GM23338 (cell line): ENCODE results near the gene RAD51AP2.

ENCODE experiments used
- POLR2AphosphoS5 ChIP-seq: IDR thresholded peaks from 2 replicates; pipeline ENCODE4 v1.6.1; 2016; ENCODE audit warnings: antibody characterized with exemption, low read depth
- TF ChIP-seq, protein P1 (sequence below), 2 experiments: fragments of 200-600 bp in 1 of 2; sonication (generic) in 1 of 2; conservative IDR thresholded peaks; 2 replicates each; pipeline versions ENCODE4 v1.5.1 to v1.6.1; 2016 to 2017; ENCODE audit warnings: antibody characterized with exemption in 2 of 2, low read depth in 2 of 2, mild to moderate bottlenecking in 2 of 2, moderate library complexity in 1 of 2

DNA sequence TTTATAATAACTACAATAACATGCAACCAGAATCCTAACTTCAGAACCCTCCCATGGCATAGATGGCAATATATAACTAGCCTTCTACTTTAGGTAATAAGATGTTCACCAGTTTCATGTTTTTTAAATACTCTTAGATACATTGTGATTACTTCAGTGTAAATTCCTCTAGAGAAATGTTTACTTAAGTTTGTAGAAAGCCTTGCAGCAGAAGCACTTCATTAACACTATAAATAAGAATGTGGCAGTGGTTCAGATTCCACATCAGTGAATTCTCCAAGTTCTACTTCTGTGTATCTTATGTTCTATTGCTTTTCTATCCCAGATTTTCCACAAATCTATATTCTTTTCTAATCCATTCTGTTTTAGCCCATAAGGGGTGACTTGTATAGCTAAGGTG lies 1.2 kb upstream of the RAD51AP2 start:
- TF ChIP-seq, protein P1, sequence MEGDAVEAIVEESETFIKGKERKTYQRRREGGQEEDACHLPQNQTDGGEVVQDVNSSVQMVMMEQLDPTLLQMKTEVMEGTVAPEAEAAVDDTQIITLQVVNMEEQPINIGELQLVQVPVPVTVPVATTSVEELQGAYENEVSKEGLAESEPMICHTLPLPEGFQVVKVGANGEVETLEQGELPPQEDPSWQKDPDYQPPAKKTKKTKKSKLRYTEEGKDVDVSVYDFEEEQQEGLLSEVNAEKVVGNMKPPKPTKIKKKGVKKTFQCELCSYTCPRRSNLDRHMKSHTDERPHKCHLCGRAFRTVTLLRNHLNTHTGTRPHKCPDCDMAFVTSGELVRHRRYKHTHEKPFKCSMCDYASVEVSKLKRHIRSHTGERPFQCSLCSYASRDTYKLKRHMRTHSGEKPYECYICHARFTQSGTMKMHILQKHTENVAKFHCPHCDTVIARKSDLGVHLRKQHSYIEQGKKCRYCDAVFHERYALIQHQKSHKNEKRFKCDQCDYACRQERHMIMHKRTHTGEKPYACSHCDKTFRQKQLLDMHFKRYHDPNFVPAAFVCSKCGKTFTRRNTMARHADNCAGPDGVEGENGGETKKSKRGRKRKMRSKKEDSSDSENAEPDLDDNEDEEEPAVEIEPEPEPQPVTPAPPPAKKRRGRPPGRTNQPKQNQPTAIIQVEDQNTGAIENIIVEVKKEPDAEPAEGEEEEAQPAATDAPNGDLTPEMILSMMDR (conservative IDR thresholded peaks at IDR 0.05; ENCODE audit: low read depth in 2 of 2): no peak
- no peak for TF ChIP-seq POLR2AphosphoS5
